WI38 (cell line): ENCODE data around the gene NFIL3.

ENCODE experiments used
- H3K4me3 ChIP-seq: 2 replicates; pipeline ENCODE4 v1.5.1; 2011; ENCODE audit warnings: low read depth, mild to moderate bottlenecking, control low read depth, low read length
- CTCF ChIP-seq: IDR thresholded peaks from 2 replicates; pipeline ENCODE4 v1.5.1; 2012; ENCODE audit warnings: low read depth, mild to moderate bottlenecking, control low read depth, low read length

Gene NFIL3

GRCh38 chr9:91427873-91428272 lies 4.2 kb upstream of the NFIL3 start:
- TF ChIP-seq CTCF, result no peak
- H3K4me3 ChIP-seq, result no peak overlapping the region

GRCh38 chr9:91426123-91426745 lies 2.6 kb upstream of the NFIL3 start:
- H3K4me3 ChIP-seq, result no peak overlapping the region
- TF ChIP-seq CTCF, result peak; percentile 41; the same call in 1 of the 2 replicates

GRCh38 chr9:91425271-91425670 lies 1.6 kb upstream of the NFIL3 start:
- no peak overlapping the region for H3K4me3 ChIP-seq

GRCh38 chr9:91424403-91425176 lies 958 bp upstream of the NFIL3 start:
- TF ChIP-seq CTCF, result no peak
- H3K4me3 ChIP-seq, result peak overlapping the region; percentile 83

More at GRCh38 chr9:91425271-91425670, 1.6 kb upstream of the NFIL3 start:
- no peak for TF ChIP-seq CTCF

- TF ChIP-seq CTCF, result peak; percentile 18; the same call in 1 of the 2 replicates
- H3K4me3 ChIP-seq, result peak overlapping the region; percentile 77
These were observed 597 bp downstream of the NFIL3 start for GRCh38 chr9:91422758-91423711.

GRCh38 chr9:91421971-91422757 lies 1.5 kb downstream of the NFIL3 start:
- peak overlapping the region; percentile 77 for H3K4me3 ChIP-seq
- no peak for TF ChIP-seq CTCF
